DMS 273 (cell line): ENCODE data around the gene COL4A4.

Experiments
- DNase-seq: peaks from one replicate; lab custom pipeline; 2025; ENCODE audit not compliant: unreplicated experiment; lab: John Stamatoyannopoulos, UW

Gene COL4A4

DNA sequence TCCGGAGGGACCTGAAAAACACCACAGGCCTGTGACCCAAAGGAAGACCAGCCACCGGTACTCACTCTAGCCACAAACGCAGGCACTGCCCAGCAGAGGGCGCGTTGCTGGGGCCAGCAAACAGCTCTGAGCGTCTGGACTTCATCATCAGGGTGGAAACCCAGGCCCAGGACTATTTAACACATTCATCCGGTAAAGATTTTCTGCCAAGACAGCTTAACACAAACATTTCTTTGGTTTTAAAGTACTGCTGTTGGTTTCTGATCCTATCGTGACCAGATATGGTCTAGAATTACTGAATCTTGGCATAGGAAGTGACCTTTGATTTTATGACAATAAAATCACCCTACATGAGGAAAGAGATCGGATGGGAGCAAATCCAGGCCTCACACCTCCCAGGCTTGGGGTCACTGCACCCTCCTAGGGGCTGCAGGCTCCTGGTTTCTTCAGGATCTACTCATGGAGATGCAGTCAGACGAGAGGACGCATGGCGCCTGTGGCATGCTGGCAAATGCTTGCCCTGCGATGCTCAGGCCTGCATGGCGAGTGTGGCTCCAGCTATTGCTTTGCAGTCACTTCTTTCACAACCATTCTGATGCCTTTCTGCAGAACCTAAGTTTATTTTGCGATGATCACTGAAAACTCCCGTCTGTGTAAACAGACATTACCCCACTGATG lies 130.4 kb downstream of the COL4A4 start:
- DNase-seq: peak; percentile 69

- DNase-seq: no peak
Measured at GRCh38 chr2:227031379-227031778, 132.6 kb downstream of the COL4A4 start.

- no peak for DNase-seq
Measured at GRCh38 chr2:227030789-227031188, 133.2 kb downstream of the COL4A4 start.

- DNase-seq: no peak
Measured at GRCh38 chr2:227029426-227030105, 134.4 kb downstream of the COL4A4 start.

- no peak for DNase-seq
Measured at GRCh38 chr2:227025510-227025909, 138.5 kb downstream of the COL4A4 start.

- no peak for DNase-seq
Measured at GRCh38 chr2:227022608-227023007, 141.4 kb downstream of the COL4A4 start.

GRCh38 chr2:227020416-227020815 lies 143.6 kb downstream of the COL4A4 start:
- DNase-seq: no peak

DNA sequence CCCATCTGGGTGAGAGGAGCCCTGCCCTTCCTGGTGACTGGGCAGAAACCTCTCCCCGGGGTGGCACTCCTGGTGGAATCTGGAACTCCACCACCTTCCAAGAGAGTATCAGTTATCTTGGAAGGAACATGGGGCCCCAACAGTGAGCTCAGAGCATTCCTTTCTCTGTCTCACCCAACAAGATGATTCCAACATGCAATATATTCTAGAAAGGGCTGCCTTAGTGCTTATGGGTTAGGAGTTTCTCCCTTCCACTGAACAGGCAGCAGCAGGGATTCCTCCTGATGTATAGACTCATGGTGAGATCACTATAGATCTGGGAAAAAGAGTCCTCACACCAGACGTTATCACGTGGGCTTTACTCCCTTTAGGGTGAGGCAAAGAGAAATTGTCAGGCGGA lies 147.1 kb downstream of the COL4A4 start:
- no peak for DNase-seq

DNA sequence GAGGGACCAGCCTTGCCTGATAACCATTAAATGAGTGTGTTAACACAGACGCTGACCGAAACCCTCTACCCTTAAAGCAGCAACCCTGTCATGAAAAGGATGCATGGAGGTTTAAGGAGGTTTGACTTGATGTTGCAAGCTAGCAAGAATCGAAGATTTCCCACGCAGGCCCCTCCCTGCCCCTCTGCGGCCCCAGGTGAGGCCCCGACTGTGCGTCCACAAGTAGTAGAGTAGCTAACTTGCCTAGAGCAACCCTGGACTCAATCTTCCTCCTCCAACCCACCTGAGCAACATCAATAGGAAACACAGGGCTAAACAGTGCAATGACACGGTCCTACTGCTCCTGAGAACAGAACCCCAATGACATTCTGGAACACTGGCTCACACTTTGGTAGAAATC lies 150.1 kb downstream of the COL4A4 start:
- no peak for DNase-seq

GRCh38 chr2:227013330-227013729 lies 150.7 kb downstream of the COL4A4 start:
- no peak for DNase-seq

DNA sequence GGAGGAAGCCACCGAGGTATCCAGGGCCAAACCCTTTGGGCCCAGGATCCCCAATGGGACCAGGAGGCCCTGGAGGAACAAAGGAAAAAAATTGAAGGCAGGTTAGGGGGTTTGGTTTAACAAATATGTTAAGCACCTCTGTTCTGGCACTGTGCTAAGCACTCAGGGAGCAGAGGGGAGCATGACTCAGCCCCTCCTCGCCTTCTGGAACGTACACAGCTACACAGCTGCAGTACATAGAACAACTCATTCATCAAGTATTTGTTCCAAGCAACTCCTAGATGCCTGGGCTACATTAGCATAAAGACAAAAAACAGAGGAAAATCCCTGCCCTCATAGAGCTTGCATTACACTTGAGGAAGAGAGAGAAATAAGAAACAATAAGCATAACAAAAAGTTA lies 153.6 kb downstream of the COL4A4 start:
- DNase-seq: no peak

GRCh38 chr2:227007940-227008339 lies 156.1 kb downstream of the COL4A4 start:
- DNase-seq: no peak

DNA sequence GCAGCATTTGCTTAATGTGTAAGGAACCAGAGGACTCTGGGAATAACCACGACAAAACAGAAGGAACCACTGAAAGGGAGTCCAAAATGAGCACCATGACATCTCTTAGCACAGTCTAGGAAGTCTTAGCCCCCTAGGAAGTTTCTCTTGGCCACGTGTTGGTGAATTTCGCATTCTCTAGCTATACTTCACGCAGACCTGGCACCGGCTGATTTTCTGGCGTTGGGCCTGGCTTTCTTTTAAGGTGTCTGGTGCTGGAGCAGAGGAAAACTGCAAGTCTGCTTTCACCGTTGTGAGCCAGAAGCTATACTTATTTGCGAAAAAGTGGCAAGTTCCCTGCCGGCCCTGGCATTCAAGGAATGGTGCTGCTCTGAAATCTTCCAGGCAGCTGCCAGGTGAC lies 156.9 kb downstream of the COL4A4 start:
- DNase-seq: no peak

GRCh38 chr2:227006189-227006897 lies 157.7 kb downstream of the COL4A4 start:
- no peak for DNase-seq

DNA sequence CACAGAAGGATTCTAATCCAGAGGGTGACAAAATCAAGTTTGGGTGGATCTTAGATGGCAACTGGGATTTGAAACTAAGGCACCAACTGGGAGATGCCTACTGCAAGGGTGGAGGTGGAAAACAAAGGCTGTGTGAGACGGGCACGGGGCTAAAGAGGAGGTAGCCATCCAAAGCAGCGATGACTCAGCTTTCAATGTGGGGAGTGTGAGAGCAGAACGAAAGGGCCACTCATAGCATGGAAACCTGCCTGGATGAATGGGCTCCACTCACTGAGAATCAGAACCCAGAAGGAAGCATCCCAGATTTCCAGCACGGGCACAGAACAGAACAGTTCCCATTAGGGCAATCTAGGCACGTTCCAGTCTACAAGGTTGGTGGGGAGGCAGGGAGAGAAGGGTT lies 159.5 kb downstream of the COL4A4 start:
- DNase-seq: no peak

DNA sequence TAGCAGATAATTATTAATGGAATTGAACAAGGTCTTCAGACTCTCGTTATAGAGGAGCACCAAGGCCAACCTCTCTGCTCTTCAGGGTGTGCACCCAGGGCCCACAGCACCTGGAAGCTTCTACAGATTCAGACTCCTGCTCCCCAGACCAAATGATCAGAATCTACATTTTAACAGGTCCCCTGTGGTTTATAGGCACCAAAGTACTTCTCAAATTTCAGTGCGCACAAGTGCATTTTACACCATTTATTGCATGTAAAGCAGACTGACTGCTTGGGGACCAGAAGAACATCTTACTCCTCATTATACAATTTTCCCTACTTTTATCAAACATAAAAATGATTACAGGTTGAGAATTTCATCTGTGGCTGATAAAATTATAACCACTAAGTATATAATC lies 163.9 kb downstream of the COL4A4 start:
- no peak for DNase-seq

DNA sequence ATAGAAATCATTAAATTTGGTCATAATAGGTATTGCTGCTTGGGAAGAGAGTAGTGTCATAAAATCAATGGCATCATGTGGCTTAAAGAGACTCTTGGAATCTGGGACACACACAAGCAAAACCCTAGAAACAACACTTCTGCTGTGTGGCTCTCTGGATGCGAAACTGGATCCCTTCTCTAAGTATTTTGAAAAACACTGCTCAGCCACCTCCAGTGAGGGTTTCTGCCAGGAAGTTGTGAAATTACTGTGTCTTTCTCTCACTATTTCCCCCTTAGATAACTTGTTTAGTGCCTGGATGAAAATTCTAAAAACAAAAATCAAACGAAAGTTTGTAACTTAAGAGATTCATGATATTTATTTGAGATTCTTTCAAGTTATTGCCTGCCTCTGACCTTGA lies 164.3 kb downstream of the COL4A4 start:
- no peak for DNase-seq

GRCh38 chr2:226995625-226996041 lies 168.4 kb downstream of the COL4A4 start:
- no peak for DNase-seq

DNA sequence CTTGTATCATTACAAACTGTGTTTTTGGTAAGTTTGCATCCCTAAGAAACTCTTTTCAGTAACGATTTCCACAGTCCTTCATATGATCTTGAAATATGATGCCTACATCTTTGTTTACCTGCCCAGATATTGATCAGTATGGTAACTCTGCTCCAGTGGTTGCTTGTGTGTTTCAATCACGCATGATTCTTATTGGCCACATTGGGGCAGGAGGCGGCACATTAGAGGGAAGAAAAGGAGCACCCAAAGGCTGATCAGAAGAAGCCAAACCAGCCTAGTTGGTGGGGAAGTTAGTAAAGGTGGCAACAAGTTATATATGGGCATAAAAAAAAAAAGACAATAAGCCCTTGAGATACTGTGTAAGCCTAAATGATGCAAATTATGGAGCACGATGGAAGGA lies 169.2 kb downstream of the COL4A4 start:
- DNase-seq: no peak

- peak; percentile 66 for DNase-seq
Measured at GRCh38 chr2:226993171-226993570, 170.8 kb downstream of the COL4A4 start.

DNA sequence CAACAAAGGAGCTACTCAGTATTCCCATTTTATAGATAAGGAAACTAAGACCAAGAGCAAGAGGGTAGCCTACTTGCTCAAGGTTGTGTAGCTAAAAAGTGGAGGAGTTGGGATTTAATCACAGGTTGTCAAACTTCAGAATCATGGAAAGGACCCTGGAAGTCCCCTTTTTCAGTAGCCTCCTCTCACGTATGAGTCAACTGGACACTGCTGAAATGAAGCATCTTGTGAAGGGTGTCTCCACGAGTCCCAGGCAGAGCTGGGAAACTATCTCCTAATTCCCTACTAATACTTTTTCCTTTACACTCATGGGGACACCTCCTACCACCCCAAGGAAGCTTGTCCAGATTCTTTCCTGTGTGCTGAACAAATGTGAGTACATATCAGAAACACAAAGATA lies 172.3 kb downstream of the COL4A4 start:
- DNase-seq: no peak

GRCh38 chr2:226985583-226985946 lies 178.4 kb downstream of the COL4A4 start:
- no peak for DNase-seq
